H1 (cell line): ENCODE data around the gene TRDMT1. TPM values are rescaled to one million over a fixed set of nuclear protein-coding genes. Genes with fewer than 3 reads are reported as not detected.

Experiments
- CTCF ChIA-PET: fragments of 300-600 bp; sonication (Branson Sonifier 250); formaldehyde crosslinking; loops from one replicate; lab custom pipeline; 2021; ENCODE audit not compliant: partially characterized antibody; lab: Charles Lee
- POLR2A ChIA-PET: fragments of 300-600 bp; sonication (Branson Sonifier 250); formaldehyde crosslinking; loops from one replicate; lab custom pipeline; 2021; ENCODE audit warnings: inconsistent platforms; ENCODE audit not compliant: partially characterized antibody; lab: Charles Lee
- DNase-seq, 2 experiments: peaks; one replicate each; pipeline versions ENCODE4 v3.0.0 to v3.0.0-alpha.2; 2010 to 2022; ENCODE audit warnings: low spot score in 2 of 2, low read depth in 1 of 2, mixed read lengths in 1 of 2
- FAIRE-seq: peaks from 2 replicates; lab custom pipeline; 2011; peaks lifted over from hg19 to GRCh38; lab: Jason Lieb, UNC
- H2AFZ ChIP-seq: 2 replicates; pipeline ENCODE4 v1.8.1; 2012; ENCODE audit warnings: low read length, inconsistent platforms
- H2AK5ac ChIP-seq: 2 replicates; pipeline ENCODE4 v1.6.1; 2013; ENCODE audit warnings: low read depth, low read length
- H2BK120ac ChIP-seq: replicated peaks from 2 replicates; pipeline ENCODE3; 2013; ENCODE audit warnings: low read depth, low read length, inconsistent platforms
- H2BK12ac ChIP-seq: 2 replicates; pipeline ENCODE4 v1.6.1; 2013; ENCODE audit warnings: low read depth, low read length
- H2BK15ac ChIP-seq: 2 replicates; pipeline ENCODE4 v1.6.1; 2013; ENCODE audit warnings: low read length
- H2BK20ac ChIP-seq: 2 replicates; pipeline ENCODE4 v1.6.1; 2013; ENCODE audit warnings: low read length
- H2BK5ac ChIP-seq: 2 replicates; pipeline ENCODE4 v1.6.1; 2013; ENCODE audit warnings: low read depth, low read length
- H3K14ac ChIP-seq: 2 replicates; pipeline ENCODE4 v1.6.1; 2013; ENCODE audit warnings: inconsistent platforms; ENCODE audit not compliant: insufficient read length
- H3K18ac ChIP-seq: 2 replicates; pipeline ENCODE4 v1.6.1; 2013; ENCODE audit warnings: low read length; ENCODE audit errors: extremely low read depth
- H3K23ac ChIP-seq: 2 replicates; pipeline ENCODE4 v1.6.1; 2013; ENCODE audit warnings: inconsistent platforms; ENCODE audit not compliant: insufficient read length
- H3K23me2 ChIP-seq: 2 replicates; pipeline ENCODE4 v1.6.1; 2013; ENCODE audit warnings: low read depth, low read length
- H3K27ac ChIP-seq: 2 replicates; pipeline ENCODE4 v1.6.1; 2011; ENCODE audit warnings: low read depth, low read length, inconsistent platforms
- H3K27me3 ChIP-seq, 4 experiments: replicated peaks in 1 of 4; 1 replicate in 1 of 4; 2 replicates in 3 of 4; pipeline versions ENCODE4 v1.6.1 to v1.8.1; 2011 to 2013; ENCODE audit warnings: low read length in 3 of 4, mild to moderate bottlenecking in 3 of 4, inconsistent platforms in 2 of 4, mixed read lengths in 2 of 4, moderate library complexity in 1 of 4; ENCODE audit not compliant: control insufficient read depth in 3 of 4, insufficient read depth in 3 of 4; ENCODE audit errors: extremely low read depth in 1 of 4
- H3K36me3 ChIP-seq, 4 experiments: 2 replicates each; pipeline versions ENCODE4 v1.6.1 to v1.8.1; 2011 to 2013; ENCODE audit warnings: mild to moderate bottlenecking in 4 of 4, low read length in 3 of 4, moderate library complexity in 2 of 4, control low read depth in 1 of 4, inconsistent platforms in 1 of 4; ENCODE audit not compliant: insufficient read depth in 4 of 4, control insufficient read depth in 2 of 4
- H3K4ac ChIP-seq: replicated peaks from 2 replicates; pipeline ENCODE3; 2013; ENCODE audit warnings: low read length, low read depth, mixed read lengths, inconsistent platforms; ENCODE audit not compliant: insufficient read length
- H3K4me1 ChIP-seq, 4 experiments: replicated peaks in 1 of 4; 1 replicate in 1 of 4; 2 replicates in 3 of 4; pipeline versions ENCODE4 v1.6.1 to v1.8.1; 2011 to 2013; ENCODE audit warnings: low read length in 3 of 4, inconsistent platforms in 2 of 4, mixed read lengths in 1 of 4; ENCODE audit not compliant: insufficient read depth in 4 of 4, control insufficient read depth in 3 of 4
- H3K4me2 ChIP-seq, 2 experiments: 2 replicates each; pipeline versions ENCODE4 v1.6.1 to v1.8.1; 2011 to 2013; ENCODE audit warnings: low read depth in 2 of 2, low read length in 2 of 2, control low read depth in 1 of 2, inconsistent platforms in 1 of 2, mild to moderate bottlenecking in 1 of 2; ENCODE audit not compliant: insufficient read depth in 1 of 2
- H3K4me3 ChIP-seq, 4 experiments: fragments of 200-600, 300-600 bp in 1 of 4; sonication (generic), shearing (Covaris generic), sonication (Bioruptor Twin) in 1 of 4; 2 replicates each; pipeline versions ENCODE4 v1.5.1 to v1.8.1; 2011 to 2016; ENCODE audit warnings: low read length in 4 of 4, low read depth in 3 of 4, control low read depth in 2 of 4, inconsistent platforms in 2 of 4, mild to moderate bottlenecking in 2 of 4, mixed read lengths in 1 of 4, moderate library complexity in 1 of 4; ENCODE audit not compliant: insufficient read depth in 2 of 4; ENCODE audit errors: extremely low read depth in 1 of 4
- H3K56ac ChIP-seq: replicated peaks from 2 replicates; pipeline ENCODE3; 2013; ENCODE audit warnings: low read depth, mild to moderate bottlenecking, mixed read lengths, low read length, inconsistent platforms; ENCODE audit not compliant: insufficient read length
- H3K79me1 ChIP-seq: 2 replicates; pipeline ENCODE4 v1.6.1; 2013; ENCODE audit warnings: low read depth, low read length, control low read depth
- H3K79me2 ChIP-seq, 2 experiments: 2 replicates each; pipeline versions ENCODE4 v1.6.1 to v1.8.1; 2012 to 2013; ENCODE audit warnings: low read length in 2 of 2, mild to moderate bottlenecking in 2 of 2, inconsistent platforms in 1 of 2; ENCODE audit not compliant: insufficient read depth in 2 of 2, control insufficient read depth in 1 of 2
- H3K9ac ChIP-seq, 4 experiments: replicated peaks in 1 of 4; 1 replicate in 1 of 4; 2 replicates in 3 of 4; pipeline versions ENCODE4 v1.6.1 to v1.8.1; 2011 to 2013; ENCODE audit warnings: low read depth in 3 of 4, low read length in 3 of 4, control low read depth in 2 of 4, mild to moderate bottlenecking in 2 of 4, moderate library complexity in 2 of 4, inconsistent platforms in 1 of 4; ENCODE audit errors: extremely low read depth in 1 of 4
- H3K9me3 ChIP-seq, 2 experiments: 2 replicates each; pipeline versions ENCODE4 v1.6.1 to v1.8.1; 2012 to 2013; ENCODE audit warnings: mild to moderate bottlenecking in 2 of 2, moderate library complexity in 2 of 2, control low read depth in 1 of 2, inconsistent platforms in 1 of 2, low read depth in 1 of 2, low read length in 1 of 2, mixed read lengths in 1 of 2; ENCODE audit not compliant: insufficient read depth in 2 of 2
- H4K20me1 ChIP-seq, 2 experiments: replicated peaks in 1 of 2; 2 replicates each; pipeline versions ENCODE3 to v1.8.1; 2011 to 2013; ENCODE audit warnings: inconsistent platforms in 2 of 2, low read length in 2 of 2, mild to moderate bottlenecking in 1 of 2; ENCODE audit not compliant: insufficient read depth in 2 of 2, control insufficient read depth in 1 of 2
- H4K5ac ChIP-seq: 2 replicates; pipeline ENCODE4 v1.6.1; 2013; ENCODE audit warnings: low read length, low read depth, mixed read lengths, inconsistent platforms; ENCODE audit not compliant: insufficient read length
- H4K8ac ChIP-seq: 2 replicates; pipeline ENCODE4 v1.8.0; 2013; ENCODE audit warnings: mild to moderate bottlenecking, moderate library complexity, low read length, inconsistent platforms; ENCODE audit not compliant: insufficient read depth; ENCODE audit errors: extremely low read depth
- H4K91ac ChIP-seq: replicated peaks from 2 replicates; pipeline ENCODE3; 2013; ENCODE audit warnings: low read length, mixed read lengths, inconsistent platforms; ENCODE audit not compliant: insufficient read length
- ASH2L ChIP-seq: fragments of 200-600, 300-600 bp; sonication (generic); IDR thresholded peaks from one replicate; pipeline ENCODE4 v1.7.1; 2017; ENCODE audit warnings: low read length
- CEBPB ChIP-seq: IDR thresholded peaks from 2 replicates; pipeline ENCODE4 v1.6.1; 2012; ENCODE audit warnings: low read depth, low read length
- CHD1 ChIP-seq: IDR thresholded peaks from 2 replicates; pipeline ENCODE4 v1.6.1; 2012; ENCODE audit warnings: low read depth, low read length, improper control_type of control experiment
- CHD2 ChIP-seq: IDR thresholded peaks from 2 replicates; pipeline ENCODE4 v1.6.1; 2012; ENCODE audit warnings: low read length, improper control_type of control experiment
- EP300 ChIP-seq, 2 experiments: IDR thresholded peaks; 1 replicate in 1 of 2; 2 replicates in 1 of 2; pipeline ENCODE4 v1.6.1; 2011 to 2012; ENCODE audit warnings: low read depth in 2 of 2, low read length in 2 of 2, mild to moderate bottlenecking in 2 of 2, borderline replicate concordance in 1 of 2, inconsistent platforms in 1 of 2, moderate library complexity in 1 of 2
- GABPA ChIP-seq: IDR thresholded peaks from 2 replicates; pipeline ENCODE4 v1.6.1; 2011; ENCODE audit warnings: mild to moderate bottlenecking, low read length, moderate library complexity, borderline replicate concordance; ENCODE audit not compliant: insufficient read depth
- GTF2F1 ChIP-seq: IDR thresholded peaks from 2 replicates; pipeline ENCODE4 v1.6.1; 2012; ENCODE audit warnings: low read depth, low read length, improper control_type of control experiment, borderline replicate concordance
- HDAC6 ChIP-seq: IDR thresholded peaks from one replicate; pipeline ENCODE4 v1.7.1; 2012; ENCODE audit warnings: low read depth, mild to moderate bottlenecking, inconsistent platforms, low read length, moderate library complexity
- POLR2A ChIP-seq, 2 experiments: IDR thresholded peaks; 1 replicate in 1 of 2; 2 replicates in 1 of 2; pipeline ENCODE4 v1.6.1; 2011; ENCODE audit warnings: low read depth in 2 of 2, low read length in 2 of 2, mild to moderate bottlenecking in 2 of 2; ENCODE audit errors: control extremely low read depth in 1 of 2
- RNF2 ChIP-seq: fragments of 200-900, 300-1000 bp; sonication (generic); IDR thresholded peaks from 2 replicates; pipeline ENCODE4 v1.7.1; 2016; ENCODE audit warnings: borderline replicate concordance, low read depth, mild to moderate bottlenecking, antibody characterized with exemption, low read length; ENCODE audit not compliant: poor library complexity, severe bottlenecking; ENCODE audit errors: missing control alignments
- RXRA ChIP-seq: IDR thresholded peaks from 2 replicates; pipeline ENCODE4 v1.6.1; 2011; ENCODE audit warnings: low read depth, mild to moderate bottlenecking, low read length, moderate library complexity; ENCODE audit not compliant: insufficient read depth
- SIX5 ChIP-seq: IDR thresholded peaks from 2 replicates; pipeline ENCODE4 v1.6.1; 2011; ENCODE audit warnings: mild to moderate bottlenecking, low read depth, low read length
- TEAD4 ChIP-seq: IDR thresholded peaks from 2 replicates; pipeline ENCODE4 v1.6.1; 2012; ENCODE audit warnings: low read depth, low read length, inconsistent platforms, mixed read lengths
- YY1 ChIP-seq: IDR thresholded peaks from 2 replicates; pipeline ENCODE4 v1.6.1; 2011; ENCODE audit warnings: low read depth, mild to moderate bottlenecking, low read length
- WGBS, 2 experiments: shearing (Covaris generic) in 1 of 2; methylation state at CpG; one replicate each; pipeline versions ENCODE4 v1.1.6 to v1.1.7; 2013 to 2015; ENCODE audit warnings: low lambda C conversion rate in 2 of 2, mixed read lengths in 2 of 2, inconsistent platforms in 1 of 2, low coverage in 1 of 2, missing lambda C conversion rate in 1 of 2; ENCODE audit not compliant: insufficient replicate concordance in 2 of 2, insufficient coverage in 1 of 2, insufficient read length in 1 of 2; ENCODE audit errors: extremely low coverage in 1 of 2, missing lambda C conversion rate in 1 of 2; 5-methylcytosine and 5-hydroxymethylcytosine counted together
- polyA plus RNA-seq, 7 experiments: library from polyadenylated mRNA; depleted of rRNA in 3 of 7; stranded (reverse) in 5 of 7; unstranded in 2 of 7; fragments of >200 nt in 5 of 7; fragments of 200-250 nt in 2 of 7; gene quantifications; 1 replicate in 5 of 7; 2 replicates in 1 of 7; 4 replicates in 1 of 7; pipeline versions ENCODE4 v1.2.1 to v1.2.3, GENCODE V29; 2011 to 2013; ENCODE audit warnings: missing spikeins in 2 of 7, mixed read lengths in 2 of 7
- total RNA-seq: library from RNA; stranded (reverse); fragmentation: NEBNext Ultra II Directional; extraction: Animal tissue kit (Norgen Biotek cat#: 25700); gene quantifications from 2 replicates; pipeline ENCODE4 v1.2.1, GENCODE V29; 2021
- TF ChIP-seq, protein P1 (sequence below): IDR thresholded peaks from 2 replicates; pipeline ENCODE4 v1.6.1; 2012; ENCODE audit warnings: inconsistent platforms

Gene TRDMT1
- total and polyA plus RNA-seq, 2 of the 8 experiments (the other 6 are each of a cell fraction or from before 2014, with no cell fraction given): 7.4 to 21.4 TPM

DNA sequence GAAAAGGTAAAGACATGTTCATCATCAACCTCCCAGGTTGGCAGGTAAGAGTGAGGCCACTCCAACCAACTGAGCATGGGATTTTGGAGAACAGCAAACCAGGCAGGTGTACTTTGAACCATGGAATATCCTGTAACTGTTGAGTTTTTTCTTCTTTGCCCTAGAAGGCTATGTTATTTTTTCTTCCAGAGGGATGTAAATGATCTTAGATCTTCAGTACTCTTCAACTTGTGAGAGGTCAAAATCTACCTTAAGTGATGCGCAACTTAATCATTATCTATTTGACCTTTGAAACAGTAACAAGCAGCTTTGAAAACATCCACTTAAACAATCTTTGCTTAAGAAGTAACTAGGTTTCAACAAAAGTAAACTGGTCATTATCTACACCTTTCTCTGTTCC is 71.7 kb downstream of the TRDMT1 start, which contains the start of gene CUBN:
TSS of gene CUBN (minus strand) at position 71 of the 400 bp plus-strand sequence. CDS start at position 25, 46 bp downstream.
- no peak within 1 kb of the TSS for H4K91ac ChIP-seq
- no peak within 1 kb of the TSS for H4K8ac ChIP-seq
- H3K9me3 ChIP-seq: no peaks in the 10 kb centered on the region
- no peak within 1 kb of the TSS for H2BK12ac ChIP-seq
- H3K9ac ChIP-seq: no peak within 1 kb of the TSS
- 100% methylated on average over 1 of the region's 1 CpG; no CpG with 5 or more reads in 1 of the 2 experiments for WGBS, 2 experiments
- no peaks in the 10 kb centered on the region for H3K79me2 ChIP-seq
- no peak within 1 kb of the TSS for H3K27ac ChIP-seq
- H3K23ac ChIP-seq: no peak within 1 kb of the TSS
- H3K4me2 ChIP-seq: no peak within 1 kb of the TSS
- DNase-seq (no peak), FAIRE-seq (no peak)
- H3K79me1 ChIP-seq: no peaks in the 10 kb centered on the region
- no peak within 1 kb of the TSS for H3K4me3 ChIP-seq
- H3K27me3 ChIP-seq: no peaks in the 10 kb centered on the region
- no peaks in the 10 kb centered on the region for H3K23me2 ChIP-seq
- H3K18ac ChIP-seq: no peak within 1 kb of the TSS
- H3K14ac ChIP-seq: no peak within 1 kb of the TSS
- no peak within 1 kb of the TSS for H2BK120ac ChIP-seq
- no peak within 1 kb of the TSS for H2BK20ac ChIP-seq
- no peak within 1 kb of the TSS for H2BK15ac ChIP-seq
- H4K5ac ChIP-seq: no peak within 1 kb of the TSS
- no peak within 1 kb of the TSS for H2BK5ac ChIP-seq
- H4K20me1 ChIP-seq: no peaks in the 10 kb centered on the region
- H2AK5ac ChIP-seq: no peak within 1 kb of the TSS
- H3K36me3 ChIP-seq: no peaks in the 10 kb centered on the region
- CTCF ChIA-PET: interaction anchor here (1.5 kb wide), 1 partner anchor 13 kb away, joined by 3 read pairs; no protein-coding TSS in a partner anchor
- 0 out of 2 replicates have a peak within 1 kb of the TSS, but pooled peaks have one; percentile 17 for H2AFZ ChIP-seq
- POLR2A ChIA-PET: no interaction called here
- no peaks in the 10 kb centered on the region for H3K4me1 ChIP-seq
- no peak within 1 kb of the TSS for H3K56ac ChIP-seq
- no peak within 1 kb of the TSS for H3K4ac ChIP-seq
- TF ChIP-seq ASH2L (no peak), YY1 (no peak), EP300 (IDR thresholded peaks at IDR 0.05; ENCODE audit: borderline replicate concordance in 1 of 2, low read depth in 2 of 2, low read length in 2 of 2) (no peak), GTF2F1 (no peak), CHD1 (no peak), RXRA (no peak), POLR2A (IDR thresholded peaks at IDR 0.05; ENCODE audit: control extremely low read depth in 1 of 2, low read depth in 2 of 2, low read length in 2 of 2) (no peak), TEAD4 (no peak), HDAC6 (no peak), GABPA (no peak), CHD2 (no peak), RNF2 (no peak), CEBPB (no peak), SIX5 (no peak)
- TF ChIP-seq, protein P1, sequence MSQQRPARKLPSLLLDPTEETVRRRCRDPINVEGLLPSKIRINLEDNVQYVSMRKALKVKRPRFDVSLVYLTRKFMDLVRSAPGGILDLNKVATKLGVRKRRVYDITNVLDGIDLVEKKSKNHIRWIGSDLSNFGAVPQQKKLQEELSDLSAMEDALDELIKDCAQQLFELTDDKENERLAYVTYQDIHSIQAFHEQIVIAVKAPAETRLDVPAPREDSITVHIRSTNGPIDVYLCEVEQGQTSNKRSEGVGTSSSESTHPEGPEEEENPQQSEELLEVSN: no peak
